Stimulated activated naive CD4-positive, alpha-beta T cell treated with Interleukin-2 at 50 U/mL for 16 hours (primary cell): ENCODE measurements around the gene ITGA2.
A peak's percentile ranks its signal among the peaks of the same experiment; 100 is the strongest.

Experiments
- DNase-seq: peaks from one replicate; lab custom pipeline; 2025; lab: John Stamatoyannopoulos, UW

Gene ITGA2

DNA sequence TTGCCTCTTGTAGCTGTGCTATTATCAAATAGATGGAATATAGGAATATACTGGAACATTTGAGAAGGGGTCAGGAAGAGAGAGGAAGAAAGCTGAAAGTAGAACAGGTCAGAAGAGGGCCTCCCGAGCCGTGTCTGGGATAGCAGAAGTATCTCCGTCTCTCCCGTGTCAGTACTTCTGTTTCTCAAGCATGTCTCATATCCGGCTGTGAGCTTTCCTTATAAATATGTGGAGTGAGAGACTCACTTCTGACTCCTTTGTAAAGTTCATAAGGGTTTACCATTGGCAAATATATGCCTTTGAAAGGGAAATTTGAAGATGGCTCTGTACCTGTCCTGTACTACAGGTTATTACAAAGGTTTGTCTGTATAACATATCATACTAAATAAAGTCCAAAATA lies 70.1 kb downstream of the ITGA2 start:
- DNase-seq = no peak

DNA sequence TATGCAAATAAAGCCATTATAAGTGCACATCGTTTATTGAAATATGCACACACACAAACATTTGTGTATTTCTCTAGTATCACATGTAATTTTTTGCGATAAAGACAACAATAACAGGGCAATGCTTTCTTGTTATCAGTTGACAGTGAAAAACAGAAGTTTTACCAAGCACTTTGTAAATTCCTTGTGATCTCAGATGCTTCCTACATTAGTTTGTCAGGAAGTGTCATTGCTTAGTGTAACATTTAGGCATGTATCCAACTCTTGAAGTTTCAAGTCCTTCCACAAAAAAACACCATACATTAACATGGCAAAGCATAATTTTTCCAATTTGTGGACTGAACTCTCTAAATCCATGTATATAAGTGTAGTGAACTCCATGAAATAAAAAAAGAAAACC lies 74.0 kb downstream of the ITGA2 start:
- no peak for DNase-seq

DNA sequence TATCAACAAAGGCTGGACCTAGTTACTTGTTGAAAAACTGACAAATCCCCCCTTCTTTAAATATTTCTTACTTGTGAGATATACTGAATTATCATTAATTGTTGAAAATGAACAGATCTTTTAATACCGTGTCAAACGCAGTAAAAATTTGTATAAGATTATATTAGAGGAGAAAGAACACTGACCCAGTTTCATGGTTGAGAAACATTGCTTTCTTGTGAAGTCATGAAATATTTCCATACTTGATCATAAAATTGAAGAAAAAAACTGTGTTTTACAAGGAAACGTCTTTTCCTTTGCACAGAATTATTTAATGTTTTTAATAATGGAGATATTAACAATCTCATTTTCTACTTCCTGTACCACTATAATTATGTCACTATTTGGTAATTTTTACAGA lies 74.6 kb downstream of the ITGA2 start:
- DNase-seq = no peak

DNA sequence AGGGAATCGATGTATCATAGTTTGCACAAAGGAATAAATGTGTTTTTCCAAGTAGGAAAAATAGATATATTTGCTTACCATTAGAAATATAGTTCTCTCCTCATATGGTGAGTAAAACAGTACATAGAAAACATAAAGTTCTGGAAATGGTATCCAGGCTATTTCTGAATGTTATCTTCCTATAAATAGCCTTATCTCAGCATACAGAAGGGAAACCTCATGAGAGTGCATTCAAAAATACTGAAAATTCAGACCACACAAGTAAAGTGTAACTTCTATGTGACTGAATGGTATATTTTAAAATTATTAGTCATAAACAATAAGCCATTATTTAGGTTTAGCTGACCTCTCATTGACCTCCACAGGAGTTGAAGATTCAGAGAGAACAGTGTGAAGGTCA lies 76.9 kb downstream of the ITGA2 start:
- DNase-seq = no peak

DNA sequence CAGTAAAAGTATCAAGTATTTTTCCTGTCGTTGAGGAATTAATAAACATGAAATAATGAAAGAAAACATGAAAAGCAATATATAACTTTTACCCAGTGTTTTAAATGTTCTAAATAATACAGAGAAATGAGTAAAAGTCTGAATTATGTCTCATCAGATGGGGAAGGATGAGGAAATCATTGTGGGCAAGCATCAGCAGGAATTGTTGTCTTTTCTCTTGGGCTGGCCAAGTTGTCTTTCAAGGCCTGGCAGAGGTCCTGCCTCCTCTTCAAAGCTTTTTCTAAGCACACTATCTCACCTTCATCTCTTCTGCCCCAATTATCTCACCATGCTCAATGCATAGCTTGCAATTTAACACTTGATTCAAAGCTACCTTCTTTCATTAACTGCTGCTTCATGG lies 78.5 kb downstream of the ITGA2 start:
- DNase-seq = no peak

DNA sequence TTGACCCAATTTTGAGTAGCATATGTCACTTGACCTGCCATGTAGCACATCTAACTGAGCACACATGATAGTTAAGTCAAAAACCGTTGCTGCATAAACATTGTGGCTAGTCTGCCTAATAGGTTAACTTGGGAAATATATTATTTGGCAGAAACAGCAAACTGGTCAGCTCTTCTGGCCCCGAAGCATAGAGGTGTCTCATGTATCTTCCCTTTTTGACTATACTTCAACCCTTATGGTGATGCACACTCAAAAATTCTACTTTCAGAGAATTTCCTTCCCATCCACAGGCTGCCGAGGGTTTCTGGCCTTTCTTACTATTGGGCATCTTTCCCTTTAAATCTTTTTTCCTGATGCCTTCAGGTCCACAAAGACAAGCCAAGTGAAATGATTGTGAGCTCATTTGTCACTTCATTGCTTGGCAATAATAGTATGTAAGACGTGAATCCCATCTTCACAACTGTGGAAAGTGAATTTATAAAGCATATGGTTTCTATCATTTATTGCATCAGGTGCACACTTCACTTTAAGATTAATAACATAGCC lies 79.2 kb downstream of the ITGA2 start:
- DNase-seq = no peak

DNA sequence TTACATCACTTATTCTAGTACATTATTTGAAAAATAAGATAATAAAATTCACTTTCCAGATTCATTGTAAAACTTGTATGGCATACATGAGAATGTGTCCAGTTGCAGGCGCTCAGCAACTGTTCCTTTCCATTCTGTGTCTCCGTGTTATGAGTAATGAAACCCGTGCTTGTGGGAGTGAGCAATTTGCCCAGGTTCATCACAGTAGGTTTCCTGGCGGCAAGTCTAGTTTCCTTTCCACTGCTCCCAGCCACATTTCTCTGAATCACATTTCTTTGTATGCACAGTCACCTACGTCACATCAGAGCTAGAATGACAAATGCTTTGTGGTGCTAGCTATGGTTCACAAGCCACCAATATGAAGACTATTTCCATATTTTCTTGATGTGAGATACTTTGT lies 80.5 kb downstream of the ITGA2 start:
- peak; percentile 71 for DNase-seq

DNA sequence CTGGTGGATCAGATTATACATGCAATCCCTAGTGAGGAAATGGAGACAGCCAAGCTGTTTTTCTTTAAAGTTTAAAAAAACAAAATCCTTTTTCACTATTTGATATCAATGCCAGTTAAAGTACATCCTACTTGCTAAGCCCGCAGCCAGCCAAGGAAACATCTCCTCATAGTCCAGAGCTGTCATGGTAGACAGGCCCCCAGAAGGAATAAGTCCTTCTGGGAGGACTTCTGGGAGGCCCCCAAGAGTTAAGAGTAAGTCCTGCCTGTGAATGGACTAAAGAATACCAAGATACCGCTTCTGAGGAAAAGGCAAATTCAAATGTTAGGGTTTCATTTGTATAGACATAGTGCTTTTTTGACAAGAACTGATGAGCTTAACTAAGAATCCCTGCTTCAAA lies 82.1 kb downstream of the ITGA2 start:
- no peak for DNase-seq

DNA sequence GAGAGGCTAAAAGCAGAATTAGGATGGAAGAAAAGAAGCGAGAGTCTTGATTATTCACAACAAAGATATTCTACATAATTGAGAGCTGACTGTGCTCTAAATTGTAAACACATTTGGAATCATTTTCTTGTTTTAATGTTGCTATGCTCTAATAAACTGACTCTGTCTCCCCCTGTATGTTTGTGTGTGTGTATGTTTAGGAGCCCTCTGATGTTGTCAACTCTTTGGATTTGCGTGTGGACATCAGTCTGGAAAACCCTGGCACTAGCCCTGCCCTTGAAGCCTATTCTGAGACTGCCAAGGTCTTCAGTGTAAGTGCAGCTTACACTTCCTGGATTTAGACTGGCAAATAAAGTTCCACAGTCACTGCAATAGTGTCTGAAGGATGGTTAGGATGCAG lies 82.6 kb downstream of the ITGA2 start:
- DNase-seq = no peak

DNA sequence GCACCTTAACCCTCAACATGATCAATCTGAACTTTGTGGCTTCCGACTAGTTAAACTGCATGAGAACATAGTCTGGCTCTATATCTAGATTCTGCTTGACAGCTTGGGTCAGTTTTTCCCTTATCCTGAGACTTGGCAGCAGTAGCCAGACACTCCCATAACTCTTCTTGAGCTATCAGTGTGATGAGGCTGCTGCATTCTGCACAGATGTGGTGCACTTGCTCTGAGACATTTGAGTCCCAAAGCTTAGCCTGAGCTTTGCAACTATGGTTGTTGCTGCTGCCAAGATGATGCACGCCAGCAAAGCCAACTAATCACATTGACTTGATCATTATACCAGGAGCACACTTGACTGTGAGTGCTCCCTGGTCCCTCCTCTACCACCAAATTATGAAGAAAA lies 84.2 kb downstream of the ITGA2 start:
- DNase-seq = no peak

DNA sequence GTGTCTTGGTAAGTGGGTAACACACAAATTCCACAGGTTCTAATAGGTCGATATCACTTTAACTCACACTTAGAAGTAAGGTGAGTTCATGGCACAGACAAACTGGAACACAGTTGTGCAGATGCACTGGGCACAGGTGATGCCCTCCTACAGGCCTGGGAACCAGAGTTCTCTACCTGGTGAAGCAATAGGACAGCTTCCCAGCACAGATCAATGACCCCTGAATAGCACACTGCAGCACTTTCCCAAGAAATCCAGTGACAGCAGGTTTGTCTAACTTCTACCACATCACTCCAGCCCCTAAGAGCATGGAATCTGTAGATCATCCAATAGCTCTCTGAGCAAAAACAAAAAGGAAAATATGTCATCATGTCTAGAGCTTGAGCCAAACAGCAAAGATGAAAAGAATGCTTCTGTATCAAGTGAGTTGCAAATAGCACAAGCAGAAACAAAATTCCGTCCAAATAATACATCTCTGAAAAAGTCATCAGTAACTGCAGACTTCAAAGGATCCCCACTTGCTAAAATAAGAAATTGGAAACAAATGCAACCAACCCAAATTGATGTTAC lies 86.9 kb downstream of the ITGA2 start:
- no peak for DNase-seq

DNA sequence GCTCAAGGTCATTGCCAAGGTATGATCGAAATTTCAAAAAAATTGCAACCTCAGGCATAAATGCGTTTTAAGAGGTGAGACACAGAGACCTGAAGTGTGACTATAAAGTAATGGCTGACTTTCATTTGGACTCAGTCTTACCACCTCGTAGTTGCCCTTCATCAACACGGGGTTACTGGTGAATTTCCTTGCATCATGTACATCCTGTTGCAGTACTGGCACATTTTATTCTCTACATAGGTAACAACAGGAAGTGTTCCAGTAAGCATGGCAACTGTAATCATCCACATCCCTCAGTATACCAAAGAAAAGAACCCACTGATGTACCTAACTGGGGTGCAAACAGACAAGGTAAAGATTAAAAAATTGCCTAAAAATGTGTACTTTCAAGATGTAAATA lies 91.1 kb downstream of the ITGA2 start:
- no peak for DNase-seq

DNA sequence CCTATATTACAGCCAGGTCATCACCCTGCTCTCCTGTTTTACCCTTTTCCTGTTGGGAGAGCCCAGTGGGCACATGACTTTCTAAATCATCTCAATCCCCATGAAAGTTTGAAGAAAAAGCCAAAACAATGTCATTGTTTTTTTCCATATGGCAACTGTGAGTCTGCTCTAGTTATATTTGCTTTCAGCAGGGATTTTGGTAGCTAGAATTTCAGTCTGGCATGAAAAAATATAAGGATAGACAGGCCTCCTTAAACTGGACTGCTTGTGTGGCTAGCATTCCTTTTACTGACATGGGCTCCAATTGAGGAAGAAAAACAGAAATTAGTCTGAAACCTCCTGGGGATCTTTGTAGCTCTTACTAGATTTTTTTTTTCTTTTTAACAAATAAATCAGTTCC lies 94.8 kb downstream of the ITGA2 start:
- no peak for DNase-seq

DNA sequence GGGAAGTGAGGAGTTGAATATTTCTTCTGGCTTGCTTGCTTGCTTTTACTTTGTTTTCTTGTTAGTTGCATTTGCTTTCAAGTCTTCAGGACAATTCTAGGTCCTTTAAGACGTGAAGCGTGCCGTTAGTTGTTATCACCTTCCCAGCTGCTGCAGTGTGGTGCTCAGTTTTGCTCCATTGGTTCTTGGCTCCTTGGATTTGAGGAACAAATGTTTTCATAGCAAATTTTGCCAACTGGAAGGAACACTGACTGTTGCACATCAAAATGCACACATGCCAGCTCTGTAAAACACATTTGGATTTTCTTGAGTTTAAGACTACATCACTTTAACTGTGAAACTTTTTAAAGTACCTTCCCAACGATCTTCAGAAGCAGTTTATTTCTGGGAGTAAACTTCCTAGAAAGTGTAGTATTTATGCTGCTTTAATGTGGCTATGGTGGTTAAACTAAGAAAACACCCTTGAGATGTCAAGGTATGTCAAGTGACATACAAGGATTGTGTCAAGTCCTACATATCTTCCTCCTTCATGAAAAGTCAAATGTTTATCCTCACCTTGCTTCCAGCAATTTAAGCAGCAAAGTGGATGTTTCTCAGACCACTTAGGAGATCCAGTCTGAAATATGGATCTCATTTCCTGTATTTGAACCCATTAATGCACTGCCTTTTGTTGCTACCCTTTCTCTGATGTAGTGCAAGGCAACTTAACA lies 95.5 kb downstream of the ITGA2 start:
- no peak for DNase-seq

DNA sequence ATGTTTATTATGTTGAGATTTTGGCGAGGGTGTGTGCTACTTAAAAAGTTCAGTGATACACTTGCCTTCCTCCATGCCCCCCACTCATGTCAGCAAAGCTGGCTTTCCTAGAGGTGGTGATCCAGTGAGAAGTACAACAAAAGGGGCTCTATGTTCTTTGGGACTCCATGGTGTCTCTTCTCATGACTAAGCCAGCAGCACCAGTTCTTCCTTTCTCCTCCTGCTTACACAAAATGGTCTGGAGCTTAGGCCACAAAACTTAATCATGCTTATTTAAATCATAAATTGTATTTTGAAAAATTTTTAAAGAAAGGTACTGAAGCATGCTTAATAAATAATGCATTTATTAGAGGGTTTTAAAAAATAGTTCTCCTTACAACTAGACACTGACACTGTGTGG lies 98.0 kb downstream of the ITGA2 start:
- no peak for DNase-seq

DNA sequence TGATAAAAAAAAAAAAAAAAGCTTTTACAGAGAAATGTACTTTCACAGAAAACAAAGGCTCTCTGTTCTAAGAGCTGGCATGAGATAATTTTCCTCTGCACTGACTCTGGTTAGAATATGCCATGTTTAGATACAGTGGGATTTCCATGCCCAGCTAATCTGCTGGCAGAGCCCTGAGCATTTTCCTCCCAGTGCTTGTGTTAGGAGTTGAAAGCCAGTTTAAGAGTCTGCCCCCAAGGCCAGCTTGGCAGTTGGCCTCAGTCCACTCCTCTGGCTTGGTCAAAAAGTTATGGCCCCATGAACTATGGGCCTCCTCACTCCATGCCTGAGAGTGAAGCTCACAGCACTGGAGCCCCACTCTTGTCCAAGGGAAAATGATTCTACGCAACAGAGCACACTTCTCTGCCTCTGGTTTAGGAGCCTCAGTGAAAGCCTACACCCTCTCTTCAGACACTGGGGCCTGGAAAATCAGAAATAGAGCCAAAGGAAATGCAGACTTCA lies 98.5 kb downstream of the ITGA2 start:
- no peak for DNase-seq

DNA sequence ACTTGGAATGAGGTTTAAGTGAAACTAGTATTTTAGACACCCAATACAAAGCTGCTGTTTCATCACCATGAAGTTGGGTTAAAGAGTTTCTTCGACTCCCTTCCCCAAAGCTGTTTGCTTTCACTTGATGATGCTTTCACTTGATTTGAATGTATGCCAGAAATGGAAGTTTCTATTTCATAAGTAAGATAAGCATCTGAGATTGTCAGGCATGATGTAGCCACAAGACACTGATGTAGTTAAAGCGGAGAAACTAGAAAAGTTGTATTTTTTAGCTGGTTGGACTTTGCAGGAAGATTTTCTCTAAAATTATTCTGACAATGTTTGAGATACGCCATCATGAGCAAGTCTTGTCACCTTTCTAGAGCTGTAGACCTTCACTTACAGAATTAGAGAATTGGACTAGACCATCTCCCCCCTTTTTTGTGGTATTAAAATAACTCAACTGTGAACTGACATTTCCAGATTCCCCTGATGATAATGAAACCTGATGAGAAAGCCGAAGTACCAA lies 100.4 kb downstream of the ITGA2 start:
- DNase-seq = no peak

DNA sequence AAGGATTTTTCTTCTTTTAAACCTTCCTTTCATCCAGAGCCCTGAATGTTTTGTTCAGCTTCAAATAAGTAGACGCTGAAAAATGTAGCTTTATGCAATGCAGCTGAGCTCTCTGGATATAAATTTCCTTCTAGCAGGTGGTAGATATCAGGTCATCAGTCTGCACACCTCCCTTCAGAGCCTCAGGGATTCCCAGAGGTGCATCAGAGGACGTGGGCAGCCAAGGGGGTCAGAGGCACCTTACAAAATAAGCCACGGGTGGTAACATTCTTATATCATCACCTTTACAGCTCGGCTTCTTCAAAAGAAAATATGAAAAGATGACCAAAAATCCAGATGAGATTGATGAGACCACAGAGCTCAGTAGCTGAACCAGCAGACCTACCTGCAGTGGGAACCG lies 101.1 kb downstream of the ITGA2 start:
- DNase-seq = no peak

DNA sequence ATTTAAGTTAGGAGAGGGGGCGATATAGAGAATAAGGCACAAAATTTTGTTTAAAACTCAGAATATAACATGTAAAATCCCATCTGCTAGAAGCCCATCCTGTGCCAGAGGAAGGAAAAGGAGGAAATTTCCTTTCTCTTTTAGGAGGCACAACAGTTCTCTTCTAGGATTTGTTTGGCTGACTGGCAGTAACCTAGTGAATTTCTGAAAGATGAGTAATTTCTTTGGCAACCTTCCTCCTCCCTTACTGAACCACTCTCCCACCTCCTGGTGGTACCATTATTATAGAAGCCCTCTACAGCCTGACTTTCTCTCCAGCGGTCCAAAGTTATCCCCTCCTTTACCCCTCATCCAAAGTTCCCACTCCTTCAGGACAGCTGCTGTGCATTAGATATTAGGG lies 102.1 kb downstream of the ITGA2 start:
- DNase-seq = no peak

DNA sequence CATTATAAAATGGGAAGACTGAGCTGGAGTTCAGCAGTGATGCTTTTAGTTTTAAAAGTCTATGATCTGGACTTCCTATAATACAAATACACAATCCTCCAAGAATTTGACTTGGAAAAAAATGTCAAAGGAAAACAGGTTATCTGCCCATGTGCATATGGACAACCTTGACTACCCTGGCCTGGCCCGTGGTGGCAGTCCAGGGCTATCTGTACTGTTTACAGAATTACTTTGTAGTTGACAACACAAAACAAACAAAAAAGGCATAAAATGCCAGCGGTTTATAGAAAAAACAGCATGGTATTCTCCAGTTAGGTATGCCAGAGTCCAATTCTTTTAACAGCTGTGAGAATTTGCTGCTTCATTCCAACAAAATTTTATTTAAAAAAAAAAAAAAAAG lies 103.1 kb downstream of the ITGA2 start:
- DNase-seq = no peak

DNA sequence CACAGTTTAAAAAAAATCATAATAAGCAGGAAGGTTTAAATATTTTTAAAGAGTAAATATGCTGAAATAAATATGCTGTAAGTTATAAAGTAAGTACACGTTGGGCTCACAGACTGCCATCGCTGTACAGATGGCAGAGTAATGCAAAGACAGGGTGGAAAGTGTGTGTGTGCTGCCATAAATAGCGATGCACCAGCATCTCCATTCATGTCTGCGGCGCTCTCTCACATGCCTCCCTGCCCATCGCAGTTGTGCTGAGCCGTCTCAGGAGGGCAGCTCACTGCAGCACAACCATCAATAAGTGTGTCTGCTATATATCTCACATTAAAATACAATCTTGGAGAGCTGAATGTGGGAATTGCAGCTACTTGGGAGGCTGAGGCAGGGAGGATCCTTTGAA lies 106.1 kb downstream of the ITGA2 start:
- no peak for DNase-seq

DNA sequence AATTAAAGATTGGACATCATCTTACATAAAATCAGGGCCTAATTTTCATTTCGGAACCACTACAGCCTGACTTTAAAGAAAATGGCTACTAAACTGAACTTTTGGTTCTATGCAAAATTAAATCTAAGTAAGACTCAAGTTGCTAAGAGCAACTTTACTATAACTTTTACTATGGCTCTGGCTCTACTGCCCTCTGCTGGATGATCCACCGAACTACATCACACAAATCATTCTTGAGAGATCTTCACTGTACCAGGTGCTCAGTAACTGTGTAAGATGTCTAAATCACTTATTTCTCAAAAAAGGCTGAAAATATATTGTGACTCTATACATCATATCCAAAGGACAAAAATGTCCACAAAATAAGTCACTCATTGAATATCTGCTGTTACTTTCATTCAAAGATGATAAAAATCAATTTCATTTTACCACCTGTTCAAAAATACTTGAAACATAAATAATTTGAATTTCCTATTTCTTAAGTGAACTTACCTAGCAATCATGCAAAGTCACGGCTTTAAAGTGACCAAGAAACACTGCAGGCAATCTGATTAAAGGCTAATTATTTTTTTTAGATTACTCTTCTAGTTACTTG lies 106.9 kb downstream of the ITGA2 start:
- peak; percentile 57 for DNase-seq

DNA sequence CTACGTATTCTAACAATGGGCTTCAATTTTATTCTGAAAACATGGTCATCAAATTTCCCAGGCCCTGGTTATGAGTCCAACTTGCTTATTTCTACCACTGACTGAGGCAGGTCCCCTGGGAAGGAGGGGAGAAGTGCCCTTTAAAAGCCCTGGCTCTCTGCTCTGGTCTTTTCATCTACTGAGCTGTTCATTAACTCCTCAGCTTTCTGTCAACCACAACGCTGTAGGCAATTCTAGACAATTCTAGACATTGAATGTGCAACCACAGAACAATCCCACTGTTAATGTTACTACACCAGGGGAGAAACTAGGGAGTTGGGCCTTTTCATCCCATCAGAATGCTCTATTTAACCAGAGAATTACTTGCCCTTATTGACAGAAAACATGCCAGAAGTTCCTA lies 110.4 kb downstream of the ITGA2 start:
- DNase-seq = no peak
